Measurements from ENCODE around the gene MSANTD2.

The MSANTD2 gene

GRCh38 chr11:124752471-124753102, 47.6 kb downstream of the MSANTD2 start:
- H2BK120ac ChIP-seq (ENCODE audit: low read depth, low read length): no peak overlapping the region
- no peak overlapping the region for H2BK15ac ChIP-seq (ENCODE audit: low read depth, poor library complexity, severe bottlenecking)
- no peak for DNase-seq

DNA sequence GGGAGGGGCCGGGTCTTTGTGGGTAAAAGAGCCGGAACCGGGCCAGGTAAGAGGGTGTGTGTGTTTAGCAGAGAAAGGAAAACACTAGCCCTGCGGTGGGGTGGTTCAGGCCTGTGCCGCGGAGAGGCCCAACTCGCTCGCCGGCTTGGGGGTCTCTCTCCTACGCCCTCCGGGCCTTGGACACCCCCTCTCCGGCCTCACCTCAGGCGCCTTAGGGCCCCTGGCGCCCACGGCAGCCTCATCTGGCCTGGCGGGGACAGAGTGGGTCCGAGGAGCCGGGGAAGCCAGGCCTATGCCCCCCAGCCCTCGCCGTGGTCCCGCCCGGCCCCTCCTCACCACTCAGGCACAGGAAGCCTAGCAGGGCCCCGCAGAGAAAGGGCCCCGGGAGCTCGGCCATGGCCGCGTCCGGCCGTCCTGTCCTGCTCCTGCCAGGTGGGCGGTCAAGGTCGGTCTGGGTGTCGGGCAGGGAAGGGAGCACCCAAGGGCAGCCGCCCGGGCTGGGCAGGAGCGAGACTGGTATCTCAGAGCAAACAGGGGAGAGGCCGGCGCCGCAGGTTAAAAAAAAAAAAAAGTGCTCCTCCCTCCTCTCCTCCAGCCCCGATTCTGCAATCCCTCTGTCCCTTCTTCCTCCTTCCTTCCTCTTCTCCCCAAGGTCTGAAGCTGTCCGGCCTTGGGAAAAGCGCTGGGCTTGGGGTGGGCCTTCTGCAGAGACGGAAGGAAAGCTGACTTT, 48.3 kb downstream of the MSANTD2 start, which contains the start of gene VSIG2:
TSS of gene VSIG2 (minus strand) at position 515 of the 730 bp plus-strand sequence. CDS start at position 397, 118 bp downstream.
- Histone ChIP-seq H3K79me1 (replicated peaks; ENCODE audit: low read length, poor library complexity, severe bottlenecking) (no peaks in the 10 kb centered on the region), H3K27ac (ENCODE audit: low read length, poor library complexity, severe bottlenecking) (no peak within 1 kb of the TSS), H3K4me1 (ENCODE audit: control insufficient read depth, insufficient read depth, low read depth, low read length) (peaks cover 19% of the 10 kb centered on the region), H2AK5ac (ENCODE audit: low read length, severe bottlenecking) (no peak within 1 kb of the TSS), H3K18ac (ENCODE audit: low read depth in 1 of 2, low read length in 2 of 2) (no peak within 1 kb of the TSS), H4K8ac (ENCODE audit: low read length) (no peak within 1 kb of the TSS), H3K4ac (ENCODE audit: low read depth in 1 of 2, low read length in 2 of 2) (no peak within 1 kb of the TSS), H3K27me3 (ENCODE audit: control insufficient read depth in 1 of 2, insufficient read depth in 1 of 2, low read length in 2 of 2) (peaks cover 45 to 94% of the 10 kb centered on the region in 2 experiments), H2BK15ac (ENCODE audit: low read depth, poor library complexity, severe bottlenecking) (no peak within 1 kb of the TSS), H3K14ac (ENCODE audit: low read length in 2 of 2) (no peak within 1 kb of the TSS), H3K4me3 (ENCODE audit: insufficient read depth in 1 of 2, low read depth in 1 of 2, low read length in 2 of 2) (no peak within 1 kb of the TSS), H3K9ac (ENCODE audit: low read length) (no peak within 1 kb of the TSS), H3K23ac (ENCODE audit: low read length in 2 of 2) (peak within 1 kb of the TSS in 1 of 2 experiments; percentile 77), H3K4me2 (ENCODE audit: low read length, poor library complexity, severe bottlenecking) (peak within 1 kb of the TSS; percentile 7), H3K9me3 (ENCODE audit: control insufficient read depth, low read length) (no peaks in the 10 kb centered on the region), H4K91ac (ENCODE audit: low read length) (no peak within 1 kb of the TSS), H2BK120ac (ENCODE audit: low read depth, low read length) (no peak within 1 kb of the TSS), H3K36me3 (ENCODE audit: control insufficient read depth in 1 of 2, insufficient read depth in 2 of 2, low read depth in 1 of 2, low read length in 2 of 2) (no peaks in the 10 kb centered on the region), H2AFZ (ENCODE audit: low read depth, low read length) (no peak within 1 kb of the TSS), H2BK12ac (ENCODE audit: low read length in 2 of 2) (no peak within 1 kb of the TSS), H2BK5ac (ENCODE audit: low read depth, low read length, poor library complexity, severe bottlenecking) (no peak within 1 kb of the TSS)
- 13% methylated on average over 29 of the region's 42 CpGs for WGBS
- no peak for DNase-seq

More at GRCh38 chr11:124752471-124753102, 47.6 kb downstream of the MSANTD2 start:
- H3K27ac ChIP-seq (ENCODE audit: low read length, poor library complexity, severe bottlenecking): no peak overlapping the region
- H3K79me1 ChIP-seq (replicated peaks; ENCODE audit: low read length, poor library complexity, severe bottlenecking): no peaks in the 10 kb centered on the region
- no peak overlapping the region for H4K91ac ChIP-seq (ENCODE audit: low read length)
- H3K23ac ChIP-seq (ENCODE audit: low read length in 2 of 2): no peak overlapping the region
- no peak overlapping the region for H3K9ac ChIP-seq (ENCODE audit: low read length)
- no peak overlapping the region for H3K14ac ChIP-seq (ENCODE audit: low read length in 2 of 2)
- H4K8ac ChIP-seq (ENCODE audit: low read length): no peak overlapping the region
- no peak overlapping the region for H2BK5ac ChIP-seq (ENCODE audit: low read depth, low read length, poor library complexity, severe bottlenecking)
- H3K4ac ChIP-seq (ENCODE audit: low read depth in 1 of 2, low read length in 2 of 2): no peak overlapping the region
- no peaks in the 10 kb centered on the region for H3K36me3 ChIP-seq (ENCODE audit: control insufficient read depth in 1 of 2, insufficient read depth in 2 of 2, low read depth in 1 of 2, low read length in 2 of 2)
- WGBS: 33% methylated on average over 10 of the region's 10 CpGs
- H3K4me1 ChIP-seq (ENCODE audit: control insufficient read depth, insufficient read depth, low read depth, low read length): peaks cover 14% of the 10 kb centered on the region
- H2AFZ ChIP-seq (ENCODE audit: low read depth, low read length): no peak overlapping the region
- no peak overlapping the region for H3K18ac ChIP-seq (ENCODE audit: low read depth in 1 of 2, low read length in 2 of 2)
- peaks cover 52 to 95% of the 10 kb centered on the region in 2 experiments for H3K27me3 ChIP-seq (ENCODE audit: control insufficient read depth in 1 of 2, insufficient read depth in 1 of 2, low read length in 2 of 2)
- no peak overlapping the region for H2BK12ac ChIP-seq (ENCODE audit: low read length in 2 of 2)
- H3K4me3 ChIP-seq (ENCODE audit: insufficient read depth in 1 of 2, low read depth in 1 of 2, low read length in 2 of 2): no peak overlapping the region
- no peaks in the 10 kb centered on the region for H3K9me3 ChIP-seq (ENCODE audit: control insufficient read depth, low read length)
- no peak overlapping the region for H2AK5ac ChIP-seq (ENCODE audit: low read length, severe bottlenecking)
- H3K4me2 ChIP-seq (ENCODE audit: low read length, poor library complexity, severe bottlenecking): no peak overlapping the region

GRCh38 chr11:124751391-124751740, 48.8 kb downstream of the MSANTD2 start:
- H2AK5ac ChIP-seq (ENCODE audit: low read length, severe bottlenecking): no peak overlapping the region
- peaks cover 24% of the 10 kb centered on the region for H3K4me1 ChIP-seq (ENCODE audit: control insufficient read depth, insufficient read depth, low read depth, low read length)
- H3K27me3 ChIP-seq (ENCODE audit: control insufficient read depth in 1 of 2, insufficient read depth in 1 of 2, low read length in 2 of 2): peaks cover 44 to 93% of the 10 kb centered on the region in 2 experiments
- H4K91ac ChIP-seq (ENCODE audit: low read length): no peak overlapping the region
- no peak overlapping the region for H2AFZ ChIP-seq (ENCODE audit: low read depth, low read length)
- no peak overlapping the region for H3K14ac ChIP-seq (ENCODE audit: low read length in 2 of 2)
- H3K36me3 ChIP-seq (ENCODE audit: control insufficient read depth in 1 of 2, insufficient read depth in 2 of 2, low read depth in 1 of 2, low read length in 2 of 2): no peaks in the 10 kb centered on the region
- no peaks in the 10 kb centered on the region for H3K79me1 ChIP-seq (replicated peaks; ENCODE audit: low read length, poor library complexity, severe bottlenecking)
- H2BK12ac ChIP-seq (ENCODE audit: low read length in 2 of 2): no peak overlapping the region
- no peak overlapping the region for H2BK15ac ChIP-seq (ENCODE audit: low read depth, poor library complexity, severe bottlenecking)
- WGBS: 8% methylated on average over 9 of the region's 11 CpGs
- H3K18ac ChIP-seq (ENCODE audit: low read depth in 1 of 2, low read length in 2 of 2): no peak overlapping the region
- no peak overlapping the region for H3K4me2 ChIP-seq (ENCODE audit: low read length, poor library complexity, severe bottlenecking)
- no peak overlapping the region for H2BK5ac ChIP-seq (ENCODE audit: low read depth, low read length, poor library complexity, severe bottlenecking)
- no peaks in the 10 kb centered on the region for H3K9me3 ChIP-seq (ENCODE audit: control insufficient read depth, low read length)
- H3K27ac ChIP-seq (ENCODE audit: low read length, poor library complexity, severe bottlenecking): no peak overlapping the region
- no peak overlapping the region for H3K4ac ChIP-seq (ENCODE audit: low read depth in 1 of 2, low read length in 2 of 2)
- H3K9ac ChIP-seq (ENCODE audit: low read length): no peak overlapping the region
- H2BK120ac ChIP-seq (ENCODE audit: low read depth, low read length): no peak overlapping the region
- no peak for DNase-seq
- H3K23ac ChIP-seq (ENCODE audit: low read length in 2 of 2): peak overlapping the region in 1 of 2 experiments; percentile 77
- H3K4me3 ChIP-seq (ENCODE audit: insufficient read depth in 1 of 2, low read depth in 1 of 2, low read length in 2 of 2): no peak overlapping the region
- H4K8ac ChIP-seq (ENCODE audit: low read length): no peak overlapping the region

- no CpG with 5 or more reads among the region's 1 CpG for WGBS
These were observed 50.3 kb downstream of the MSANTD2 start for GRCh38 chr11:124749912-124750311.

More at GRCh38 chr11:124749912-124750311, 50.3 kb downstream of the MSANTD2 start:
- no peak overlapping the region for H2BK12ac ChIP-seq (ENCODE audit: low read length in 2 of 2)
- no peak overlapping the region for H2AK5ac ChIP-seq (ENCODE audit: low read length, severe bottlenecking)
- no peak overlapping the region for H3K27ac ChIP-seq (ENCODE audit: low read length, poor library complexity, severe bottlenecking)
- H3K9me3 ChIP-seq (ENCODE audit: control insufficient read depth, low read length): no peaks in the 10 kb centered on the region
- no peak overlapping the region for H3K9ac ChIP-seq (ENCODE audit: low read length)
- no peak overlapping the region for H4K91ac ChIP-seq (ENCODE audit: low read length)
- H3K18ac ChIP-seq (ENCODE audit: low read depth in 1 of 2, low read length in 2 of 2): no peak overlapping the region
- H3K14ac ChIP-seq (ENCODE audit: low read length in 2 of 2): no peak overlapping the region
- DNase-seq: no peak
- no peak overlapping the region for H2BK120ac ChIP-seq (ENCODE audit: low read depth, low read length)
- H2BK15ac ChIP-seq (ENCODE audit: low read depth, poor library complexity, severe bottlenecking): no peak overlapping the region
- H2AFZ ChIP-seq (ENCODE audit: low read depth, low read length): no peak overlapping the region
- no peak overlapping the region for H2BK5ac ChIP-seq (ENCODE audit: low read depth, low read length, poor library complexity, severe bottlenecking)
- H3K4me3 ChIP-seq (ENCODE audit: insufficient read depth in 1 of 2, low read depth in 1 of 2, low read length in 2 of 2): no peak overlapping the region
- peaks cover 52 to 97% of the 10 kb centered on the region in 2 experiments for H3K27me3 ChIP-seq (ENCODE audit: control insufficient read depth in 1 of 2, insufficient read depth in 1 of 2, low read length in 2 of 2)
- H3K79me1 ChIP-seq (replicated peaks; ENCODE audit: low read length, poor library complexity, severe bottlenecking): no peaks in the 10 kb centered on the region
- H3K36me3 ChIP-seq (ENCODE audit: control insufficient read depth in 1 of 2, insufficient read depth in 2 of 2, low read depth in 1 of 2, low read length in 2 of 2): no peaks in the 10 kb centered on the region
- H3K4ac ChIP-seq (ENCODE audit: low read depth in 1 of 2, low read length in 2 of 2): no peak overlapping the region
- H3K23ac ChIP-seq (ENCODE audit: low read length in 2 of 2): no peak overlapping the region
- H3K4me1 ChIP-seq (ENCODE audit: control insufficient read depth, insufficient read depth, low read depth, low read length): peaks cover 37% of the 10 kb centered on the region
- H4K8ac ChIP-seq (ENCODE audit: low read length): no peak overlapping the region
- H3K4me2 ChIP-seq (ENCODE audit: low read length, poor library complexity, severe bottlenecking): no peak overlapping the region

All from mesenchymal stem cell (in vitro differentiated cells and primary cell).